ENCODE data around the gene GRM5. TPM values are rescaled to one million over a fixed set of nuclear protein-coding genes. Genes with fewer than 3 reads are reported as not detected.

The GRM5 gene
- total RNA-seq, 1 experiment from 2014 or later = not detected

GRCh38 chr11:88538098-88538497 is 527.7 kb downstream of the GRM5 start:
- ChIA-PET POLR2A (ENCODE audit: unreplicated experiment) (no interaction called here), CTCF (interaction anchor here (0.7 to 1.6 kb wide), 2 partner anchors 30 to 53 kb away, joined by 3 to 5 read pairs; no protein-coding TSS in a partner anchor)
- peaks cover 26% of the 10 kb centered on the region; the same call in 1 of the 2 replicates for H3F3A ChIP-seq (ENCODE audit: insufficient read depth, low read depth)
- no peaks in the 10 kb centered on the region; the same call in 1 of the 2 replicates for H3K9me2 ChIP-seq (ENCODE audit: insufficient read depth)
- H3K9me3 ChIP-seq (ENCODE audit: insufficient read depth, low read depth) = peaks cover 29% of the 10 kb centered on the region
- no peak overlapping the region for H2AFZ ChIP-seq
- H3K4me2 ChIP-seq = peak overlapping the region; percentile 32
- H3K79me2 ChIP-seq (ENCODE audit: low read depth) = no peaks in the 10 kb centered on the region
- intact Hi-C loops (cut with micrococcal nuclease; ENCODE audit: unreplicated experiment) = loop anchor here (5.0 kb wide), 1 partner anchor 116 kb away; no protein-coding TSS in a partner anchor
- peak in 1 of 2 experiments; percentile 89 for DNase-seq
- H3K36me3 ChIP-seq (ENCODE audit: low read depth) = no peaks in the 10 kb centered on the region; the same call in 1 of the 2 replicates
- peak overlapping the region; percentile 58 for H3K27ac ChIP-seq
- H3K27me3 ChIP-seq (ENCODE audit: insufficient read depth, low read depth) = no peaks in the 10 kb centered on the region
- TF ChIP-seq EZH2 (IDR thresholded peaks at IDR 0.05; ENCODE audit: low read depth) (no peak), CTCF (conservative IDR thresholded peaks at IDR 0.05) (no peak)
- no TSS peak for BruUV-seq (replicated peaks)
- H3K4me1 ChIP-seq (replicated peaks; ENCODE audit: insufficient read depth) = peaks cover 42% of the 10 kb centered on the region
- no peaks in the 10 kb centered on the region for H4K20me1 ChIP-seq (ENCODE audit: insufficient read depth)
- no peak overlapping the region for H3K4me3 ChIP-seq

GRCh38 chr11:88537613-88538012 is 528.2 kb downstream of the GRM5 start:
- intact Hi-C loops (cut with micrococcal nuclease; ENCODE audit: unreplicated experiment) = loop anchor here (5.0 kb wide), 1 partner anchor 115 kb away; no protein-coding TSS in a partner anchor
- Histone ChIP-seq H3K36me3 (ENCODE audit: low read depth) (no peaks in the 10 kb centered on the region; the same call in 1 of the 2 replicates), H2AFZ (no peak overlapping the region), H3K4me1 (replicated peaks; ENCODE audit: insufficient read depth) (peaks cover 42% of the 10 kb centered on the region), H4K20me1 (ENCODE audit: insufficient read depth) (no peaks in the 10 kb centered on the region), H3F3A (ENCODE audit: insufficient read depth, low read depth) (peaks cover 26% of the 10 kb centered on the region; the same call in 1 of the 2 replicates), H3K27me3 (ENCODE audit: insufficient read depth, low read depth) (no peaks in the 10 kb centered on the region), H3K9me3 (ENCODE audit: insufficient read depth, low read depth) (peaks cover 29% of the 10 kb centered on the region), H3K27ac (peak overlapping the region; percentile 58), H3K4me3 (no peak overlapping the region), H3K4me2 (peak overlapping the region; percentile 32), H3K9me2 (ENCODE audit: insufficient read depth) (no peaks in the 10 kb centered on the region; the same call in 1 of the 2 replicates), H3K79me2 (ENCODE audit: low read depth) (no peaks in the 10 kb centered on the region)
- DNase-seq = peak in 1 of 2 experiments; percentile 50
- no TSS peak for BruUV-seq (replicated peaks)
- ChIA-PET CTCF (interaction anchor here (0.7 to 1.6 kb wide), 2 partner anchors 29 to 53 kb away, joined by 3 to 5 read pairs; no protein-coding TSS in a partner anchor), POLR2A (ENCODE audit: unreplicated experiment) (no interaction called here)
- no peak for TF ChIP-seq EZH2 (IDR thresholded peaks at IDR 0.05; ENCODE audit: low read depth)
- TF ChIP-seq CTCF (conservative IDR thresholded peaks at IDR 0.05) = no peak

- H3K27ac ChIP-seq = peak overlapping the region; percentile 83
- H2AFZ ChIP-seq = 0 out of 2 replicates have a peak overlapping the region, but pooled peaks have one; percentile 25
- TF ChIP-seq EZH2 (IDR thresholded peaks at IDR 0.05; ENCODE audit: low read depth) (no peak), CTCF (conservative IDR thresholded peaks at IDR 0.05) (no peak)
- peak overlapping the region; percentile 20; the same call in 1 of the 2 replicates for H3K4me2 ChIP-seq
- no peak overlapping the region; the same call in 1 of the 2 replicates for H3K4me3 ChIP-seq
- H3K36me3 ChIP-seq (ENCODE audit: low read depth) = no peaks in the 10 kb centered on the region; the same call in 1 of the 2 replicates
- H3K4me1 ChIP-seq (replicated peaks; ENCODE audit: insufficient read depth) = peaks cover 42% of the 10 kb centered on the region
- H3F3A ChIP-seq (ENCODE audit: insufficient read depth, low read depth) = peaks cover 26% of the 10 kb centered on the region; the same call in 1 of the 2 replicates
- no peaks in the 10 kb centered on the region for H4K20me1 ChIP-seq (ENCODE audit: insufficient read depth)
- ChIA-PET POLR2A (ENCODE audit: unreplicated experiment) (no interaction called here), CTCF (no interaction called here)
- no peaks in the 10 kb centered on the region for H3K27me3 ChIP-seq (ENCODE audit: insufficient read depth, low read depth)
- no peaks in the 10 kb centered on the region; the same call in 1 of the 2 replicates for H3K9me2 ChIP-seq (ENCODE audit: insufficient read depth)
- H3K9me3 ChIP-seq (ENCODE audit: insufficient read depth, low read depth) = peaks cover 29% of the 10 kb centered on the region
- intact Hi-C loops (cut with micrococcal nuclease; ENCODE audit: unreplicated experiment) = loop anchor here (1.0 to 5.0 kb wide), 2 partner anchors 114 to 199 kb away; partner anchors contain the start of gene CTSC
- DNase-seq = no peak
- no TSS peak for BruUV-seq (replicated peaks)
- no peaks in the 10 kb centered on the region for H3K79me2 ChIP-seq (ENCODE audit: low read depth)
Measured at GRCh38 chr11:88536616-88537265, 529.0 kb downstream of the GRM5 start.

Measured in PC-9 (cell line).